ENCODE data around the gene STON2. TPM values are rescaled to one million over a fixed set of nuclear protein-coding genes. Genes with fewer than 3 reads are reported as not detected.

The STON2 gene
- total and polyA plus RNA-seq, 2 of the 13 experiments (the other 11 are each of a cell fraction or from before 2014, with no cell fraction given): 2.1 to 11.0 TPM

DNA sequence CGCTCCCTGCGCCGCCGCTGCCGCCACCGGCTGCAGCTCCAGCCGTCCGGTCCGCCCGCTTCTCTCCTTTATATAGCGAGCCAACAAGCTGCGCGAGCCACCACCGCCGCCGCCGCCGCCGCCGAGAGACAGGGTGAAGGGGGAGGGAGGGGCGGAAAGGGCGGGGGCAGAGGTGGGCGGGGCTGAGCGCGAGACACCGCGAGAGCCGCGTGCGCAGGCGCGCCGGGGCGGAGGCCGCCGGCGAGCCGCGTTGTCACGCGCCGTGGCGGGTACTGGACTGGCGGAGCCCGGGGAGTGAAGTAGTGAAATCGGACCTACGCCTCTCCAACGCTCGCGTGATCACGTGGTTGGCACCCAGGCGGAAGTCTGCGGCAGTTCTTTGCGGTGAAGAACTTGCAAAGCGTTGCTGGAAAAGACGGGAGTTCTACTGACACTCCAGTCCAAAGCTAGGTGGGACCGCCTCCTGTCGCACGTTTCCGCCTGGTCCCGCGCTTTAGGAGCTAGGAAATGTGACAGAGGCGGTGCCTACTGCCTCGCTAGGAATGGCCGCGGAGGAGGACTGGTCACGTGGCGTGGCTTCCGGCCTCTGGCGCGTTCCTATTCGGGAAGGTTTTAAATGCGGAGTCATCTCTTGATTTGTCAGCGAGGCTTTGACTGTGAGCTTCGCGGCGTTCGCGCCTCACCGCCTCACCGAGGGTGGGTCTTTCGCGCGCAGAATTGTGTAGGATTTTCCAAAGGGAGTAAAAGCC, 179.1 kb downstream of the STON2 start, which contains the start of gene GTF2A1 (continued):
- TF ChIP-seq PRDM4 (CRISPR knock-in tag; IDR thresholded peaks at IDR 0.05; ENCODE audit: borderline replicate concordance) (no peak; the same call in 1 of the 2 replicates), MTA1 (CRISPR knock-in tag; IDR thresholded peaks at IDR 0.05; ENCODE audit: borderline replicate concordance) (peak; percentile 43; the same call in 1 of the 2 replicates), ZNF432 (CRISPR knock-in tag; IDR thresholded peaks at IDR 0.05; ENCODE audit: borderline replicate concordance) (no peak), HMGXB4 (CRISPR knock-in tag; IDR thresholded peaks at IDR 0.05; ENCODE audit: borderline replicate concordance in 1 of 2, low read depth in 1 of 2) (peak; percentile 66 to 78; a peak in 3 of 4 replicates), ZNF414 (CRISPR knock-in tag; IDR thresholded peaks at IDR 0.05) (peak; percentile 73; the same call in 1 of the 2 replicates), ZNF317 (CRISPR knock-in tag; IDR thresholded peaks at IDR 0.05) (peak; percentile 72; the same call in 1 of the 2 replicates), STAG1 (CRISPR knock-in tag; IDR thresholded peaks at IDR 0.05) (no peak), ZNF782 (CRISPR knock-in tag; IDR thresholded peaks at IDR 0.05; ENCODE audit: borderline replicate concordance) (no peak; the same call in 1 of the 2 replicates), MEIS2 (CRISPR knock-in tag; IDR thresholded peaks at IDR 0.05) (peak; percentile 48; the same call in 1 of the 2 replicates), RNF219 (CRISPR knock-in tag; IDR thresholded peaks at IDR 0.05) (0 out of 2 replicates have a peak, but pooled peaks have one; percentile 77), THAP11 (CRISPR knock-in tag; IDR thresholded peaks at IDR 0.05) (peak; percentile 77), BHLHE40 (IDR thresholded peaks at IDR 0.05; ENCODE audit: low read length) (peak; percentile 84), SP140L (CRISPR knock-in tag; IDR thresholded peaks at IDR 0.05; ENCODE audit: borderline replicate concordance) (no peak), CHD4 (IDR thresholded peaks at IDR 0.05; ENCODE audit: borderline replicate concordance, low read length) (no peak), ZFP36L1 (CRISPR knock-in tag; IDR thresholded peaks at IDR 0.05) (peak; percentile 38; the same call in 1 of the 2 replicates), EHMT2 (IDR thresholded peaks at IDR 0.05; ENCODE audit: borderline replicate concordance, low read depth, low read length) (no peak), HNRNPK (IDR thresholded peaks at IDR 0.05; ENCODE audit: low read depth, low read length, poor library complexity, severe bottlenecking) (peak; percentile 66), HMGA1 (CRISPR knock-in tag; conservative IDR thresholded peaks at IDR 0.05) (no peak)
- TF ChIP-seq, protein P1, sequence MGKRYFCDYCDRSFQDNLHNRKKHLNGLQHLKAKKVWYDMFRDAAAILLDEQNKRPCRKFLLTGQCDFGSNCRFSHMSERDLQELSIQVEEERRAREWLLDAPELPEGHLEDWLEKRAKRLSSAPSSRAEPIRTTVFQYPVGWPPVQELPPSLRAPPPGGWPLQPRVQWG (CRISPR knock-in tag; IDR thresholded peaks at IDR 0.05; ENCODE audit: borderline replicate concordance, low read depth): no peak
